ENCODE measurements around the gene NCKAP5. TPM values are rescaled to one million over a fixed set of nuclear protein-coding genes. Genes with fewer than 3 reads are reported as not detected.
"Not testable (repeated sequence)": the region's sequence is repeated elsewhere in the genome, so short reads cannot be mapped to it uniquely, and the experiment has no call there.

The NCKAP5 gene
- total RNA-seq, 4 donors from 2014 or later: 0.37 to 1.3 (median 0.83) TPM

- DNase-seq (ENCODE audit: low spot score) (no peak), ATAC-seq (ENCODE audit: low FRiP score) (no peak)
- TF ChIP-seq CTCF (IDR thresholded peaks at IDR 0.05): no peak
Measured at GRCh38 chr2:133475610-133476009, 92.7 kb downstream of the NCKAP5 start.

GRCh38 chr2:133470446-133470845, 97.8 kb downstream of the NCKAP5 start:
- DNase-seq (ENCODE audit: low spot score); ATAC-seq (ENCODE audit: low FRiP score): not testable (repeated sequence)

- no peak for ATAC-seq (ENCODE audit: low FRiP score)
Measured at GRCh38 chr2:133462811-133463210, 105.5 kb downstream of the NCKAP5 start.

GRCh38 chr2:133461484-133461883, 106.8 kb downstream of the NCKAP5 start:
- ATAC-seq (ENCODE audit: low FRiP score) (no peak), DNase-seq (ENCODE audit: low spot score) (no peak)
- no peak for TF ChIP-seq CTCF (IDR thresholded peaks at IDR 0.05)

More at GRCh38 chr2:133462811-133463210, 105.5 kb downstream of the NCKAP5 start:
- DNase-seq (ENCODE audit: low spot score): no peak
- TF ChIP-seq CTCF (IDR thresholded peaks at IDR 0.05): no peak

GRCh38 chr2:133459590-133459989, 108.7 kb downstream of the NCKAP5 start:
- no peak for DNase-seq (ENCODE audit: low spot score)
- ATAC-seq (ENCODE audit: low FRiP score): no peak
- no peak for TF ChIP-seq CTCF (IDR thresholded peaks at IDR 0.05)

- no peak for ATAC-seq (ENCODE audit: low FRiP score)
- no peak for TF ChIP-seq CTCF (IDR thresholded peaks at IDR 0.05)
- DNase-seq (ENCODE audit: low spot score): no peak
Measured at GRCh38 chr2:133458280-133458679, 110.0 kb downstream of the NCKAP5 start.

- TF ChIP-seq CTCF (IDR thresholded peaks at IDR 0.05): no peak
- ATAC-seq (ENCODE audit: low FRiP score) (no peak), DNase-seq (ENCODE audit: low spot score) (no peak)
Measured at GRCh38 chr2:133457861-133458260, 110.4 kb downstream of the NCKAP5 start.

GRCh38 chr2:133456971-133457370, 111.3 kb downstream of the NCKAP5 start:
- no peak for TF ChIP-seq CTCF (IDR thresholded peaks at IDR 0.05)
- ATAC-seq (ENCODE audit: low FRiP score) (no peak), DNase-seq (ENCODE audit: low spot score) (no peak)
